ENCODE results near the gene KRTAP1-5.

DNA sequence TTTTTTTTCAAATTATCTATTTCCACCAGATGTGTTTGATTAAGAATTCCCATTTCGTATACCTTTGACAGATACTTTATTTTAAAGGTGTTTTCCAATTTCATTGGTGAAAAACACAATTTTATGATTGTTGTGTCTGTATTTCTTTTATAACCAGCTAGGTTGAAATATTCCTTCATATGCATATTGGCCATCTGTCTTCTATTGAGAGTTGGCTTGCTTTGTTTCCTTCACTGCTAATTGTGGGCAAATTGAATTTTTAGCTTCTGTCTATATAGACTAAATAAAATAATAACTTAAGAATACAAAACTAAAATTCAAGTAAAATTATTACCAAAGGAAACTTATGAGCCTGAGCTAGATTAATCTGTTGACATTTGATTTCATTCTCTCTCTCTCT, 31.9 kb downstream of the KRTAP1-5 start:
- TF ChIP-seq, protein P1, sequence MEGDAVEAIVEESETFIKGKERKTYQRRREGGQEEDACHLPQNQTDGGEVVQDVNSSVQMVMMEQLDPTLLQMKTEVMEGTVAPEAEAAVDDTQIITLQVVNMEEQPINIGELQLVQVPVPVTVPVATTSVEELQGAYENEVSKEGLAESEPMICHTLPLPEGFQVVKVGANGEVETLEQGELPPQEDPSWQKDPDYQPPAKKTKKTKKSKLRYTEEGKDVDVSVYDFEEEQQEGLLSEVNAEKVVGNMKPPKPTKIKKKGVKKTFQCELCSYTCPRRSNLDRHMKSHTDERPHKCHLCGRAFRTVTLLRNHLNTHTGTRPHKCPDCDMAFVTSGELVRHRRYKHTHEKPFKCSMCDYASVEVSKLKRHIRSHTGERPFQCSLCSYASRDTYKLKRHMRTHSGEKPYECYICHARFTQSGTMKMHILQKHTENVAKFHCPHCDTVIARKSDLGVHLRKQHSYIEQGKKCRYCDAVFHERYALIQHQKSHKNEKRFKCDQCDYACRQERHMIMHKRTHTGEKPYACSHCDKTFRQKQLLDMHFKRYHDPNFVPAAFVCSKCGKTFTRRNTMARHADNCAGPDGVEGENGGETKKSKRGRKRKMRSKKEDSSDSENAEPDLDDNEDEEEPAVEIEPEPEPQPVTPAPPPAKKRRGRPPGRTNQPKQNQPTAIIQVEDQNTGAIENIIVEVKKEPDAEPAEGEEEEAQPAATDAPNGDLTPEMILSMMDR (IDR thresholded peaks at IDR 0.05) = no peak
- TF ChIP-seq POLR2A (IDR thresholded peaks at IDR 0.05) = no peak

All from Peyer's patch (tissue), 4 donors.